HG02981 (cell line): ENCODE data around the gene TNIK.
A peak's percentile ranks its signal among the peaks of the same experiment; 100 is the strongest.

Experiments used
- ATAC-seq: cut with Tn5 transposase; IDR thresholded peaks from one replicate; pipeline ENCODE4 v1.9.1; 2021; ENCODE audit warnings: mild to moderate bottlenecking, moderate library complexity; ENCODE audit not compliant: unreplicated experiment

TNIK gene

GRCh38 chr3:171237009-171237385, 223.2 kb downstream of the TNIK start:
- ATAC-seq = no peak

DNA sequence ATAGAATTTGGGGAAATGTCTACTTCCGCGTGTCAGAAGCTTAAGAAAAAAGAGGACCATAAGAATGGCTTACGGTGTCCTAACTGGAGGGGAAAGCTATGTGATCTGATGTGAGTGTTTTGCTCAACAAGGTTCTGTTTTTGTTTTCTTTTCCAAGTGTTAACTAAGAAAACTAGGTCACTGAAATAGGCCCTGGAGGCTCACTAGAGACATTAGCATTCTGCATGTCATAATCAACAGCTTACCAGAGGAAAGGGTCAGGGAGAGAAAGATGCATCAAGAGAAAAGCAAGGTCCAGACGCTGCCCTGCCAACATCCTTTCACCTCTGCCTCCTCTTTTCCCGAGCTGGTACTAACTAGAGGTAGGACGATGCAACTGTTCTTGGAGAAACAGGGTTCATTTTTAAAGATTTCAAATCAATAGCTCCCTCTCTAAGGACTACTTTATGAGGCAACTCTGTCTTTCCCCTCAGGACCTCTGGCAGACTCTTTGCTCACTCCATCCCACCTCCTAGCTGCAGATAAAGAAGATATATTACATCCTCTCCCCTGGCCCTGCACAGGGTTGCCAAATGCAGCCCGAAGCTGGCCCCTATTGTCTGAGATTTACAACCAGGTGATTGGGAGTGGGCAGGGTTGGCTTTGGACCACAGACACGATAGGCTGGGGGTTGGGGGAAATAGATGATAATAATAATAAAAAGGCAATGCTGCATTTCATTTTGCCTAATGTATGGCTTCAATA, 223.8 kb downstream of the TNIK start:
- no peak for ATAC-seq

DNA sequence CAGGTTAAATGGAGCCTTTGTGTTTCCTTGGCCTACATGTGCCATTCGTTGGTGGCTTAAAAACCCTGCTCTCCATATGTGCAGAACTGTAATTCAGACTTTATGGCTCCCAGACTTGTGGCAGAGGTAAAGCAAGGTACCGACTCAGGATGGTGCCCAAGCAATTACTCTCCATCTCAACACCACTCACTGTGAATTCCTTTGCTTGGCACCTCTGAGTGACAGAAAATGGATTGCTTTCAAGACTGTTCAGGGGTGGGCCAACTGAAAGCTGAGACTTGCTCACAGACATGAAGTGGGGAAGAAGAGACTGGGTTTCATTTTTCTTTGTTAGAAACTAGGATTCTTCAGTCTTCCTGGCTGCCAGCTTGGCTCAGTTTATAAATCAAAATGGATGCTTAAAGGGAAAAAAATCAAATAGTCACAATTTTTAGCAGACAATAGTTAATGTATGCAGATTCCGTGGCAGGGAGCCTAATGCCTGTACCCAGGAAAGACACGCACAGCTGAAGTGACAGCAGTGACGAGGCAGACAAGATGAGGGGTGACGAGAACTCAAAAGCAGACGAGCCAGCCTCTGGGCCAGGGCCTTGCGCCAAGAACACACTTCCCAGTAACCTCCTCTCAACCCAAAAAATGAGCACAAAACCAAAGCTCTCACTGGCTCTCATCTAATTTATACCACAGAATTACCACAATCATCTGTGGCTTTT, 225.8 kb downstream of the TNIK start:
- ATAC-seq = no peak

- ATAC-seq = no peak
These were observed 228.8 kb downstream of the TNIK start for GRCh38 chr3:171231361-171231760.

GRCh38 chr3:171230865-171231264, 229.3 kb downstream of the TNIK start:
- ATAC-seq = no peak

GRCh38 chr3:171229173-171229572, 231.0 kb downstream of the TNIK start:
- ATAC-seq = no peak

- no peak for ATAC-seq
These were observed 232.0 kb downstream of the TNIK start for GRCh38 chr3:171228240-171228639.

- ATAC-seq = no peak
These were observed 232.4 kb downstream of the TNIK start for GRCh38 chr3:171227828-171228227.

- ATAC-seq = peak; percentile 52
These were observed 232.8 kb downstream of the TNIK start for GRCh38 chr3:171227359-171227758.

- ATAC-seq = no peak
These were observed 233.4 kb downstream of the TNIK start for GRCh38 chr3:171226794-171227193.

DNA sequence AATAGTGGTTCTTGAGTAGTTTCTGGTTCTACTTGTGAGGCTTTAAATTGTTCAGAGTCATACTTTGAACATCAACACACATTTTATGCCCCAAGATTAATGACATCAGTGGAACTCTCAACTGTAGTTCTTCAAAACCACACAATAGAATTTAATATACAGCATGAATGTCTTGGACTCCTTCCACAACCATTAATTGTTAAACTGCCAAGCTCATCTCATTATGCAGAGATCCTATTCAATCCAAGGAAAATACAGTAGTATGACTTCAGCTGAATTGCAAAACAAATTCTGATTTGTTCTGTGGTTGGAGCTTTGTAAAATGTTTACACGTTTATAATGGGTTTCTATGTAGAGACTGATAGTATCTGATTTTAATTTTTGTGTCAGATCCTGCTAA, 234.5 kb downstream of the TNIK start:
- no peak for ATAC-seq

DNA sequence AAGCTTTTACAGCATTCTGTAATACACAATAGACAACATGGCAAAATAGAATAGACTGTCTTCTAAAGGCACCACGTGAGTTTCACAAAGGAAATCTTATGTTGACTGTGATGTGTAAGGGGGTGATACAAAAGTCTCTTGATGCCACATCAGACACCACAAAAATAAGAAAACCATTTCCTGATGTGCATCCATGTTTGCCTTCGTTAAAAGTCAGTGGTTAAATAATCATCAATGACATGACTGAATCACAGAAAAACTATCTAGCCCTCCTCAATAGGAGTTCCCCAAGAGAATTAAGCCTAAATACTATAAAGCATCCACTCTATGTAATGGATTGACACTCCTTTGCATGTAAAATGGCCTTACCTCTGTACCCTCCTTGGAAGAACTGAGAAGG, 235.0 kb downstream of the TNIK start:
- no peak for ATAC-seq

GRCh38 chr3:171223396-171223795, 236.8 kb downstream of the TNIK start:
- ATAC-seq = no peak

DNA sequence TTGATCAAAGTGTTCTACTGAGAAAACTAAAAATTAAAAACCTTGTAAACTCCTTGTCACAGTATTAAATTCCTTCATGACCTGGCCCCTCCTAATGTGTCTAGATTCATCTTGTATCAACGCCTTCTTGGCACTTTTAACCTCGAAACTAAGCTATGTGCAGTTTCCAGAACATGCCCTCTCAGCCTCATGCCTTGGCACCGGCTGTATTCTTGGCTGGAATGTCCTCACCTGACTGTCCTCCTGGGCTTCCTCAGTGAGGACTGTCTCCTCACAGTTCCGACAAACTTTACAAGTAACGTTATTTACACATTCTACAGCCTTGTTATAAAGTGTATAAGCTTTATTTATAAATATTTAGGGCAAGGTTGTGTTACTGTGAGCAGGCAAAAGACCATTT, 237.2 kb downstream of the TNIK start:
- no peak for ATAC-seq

GRCh38 chr3:171221597-171221996, 238.6 kb downstream of the TNIK start:
- no peak for ATAC-seq

DNA sequence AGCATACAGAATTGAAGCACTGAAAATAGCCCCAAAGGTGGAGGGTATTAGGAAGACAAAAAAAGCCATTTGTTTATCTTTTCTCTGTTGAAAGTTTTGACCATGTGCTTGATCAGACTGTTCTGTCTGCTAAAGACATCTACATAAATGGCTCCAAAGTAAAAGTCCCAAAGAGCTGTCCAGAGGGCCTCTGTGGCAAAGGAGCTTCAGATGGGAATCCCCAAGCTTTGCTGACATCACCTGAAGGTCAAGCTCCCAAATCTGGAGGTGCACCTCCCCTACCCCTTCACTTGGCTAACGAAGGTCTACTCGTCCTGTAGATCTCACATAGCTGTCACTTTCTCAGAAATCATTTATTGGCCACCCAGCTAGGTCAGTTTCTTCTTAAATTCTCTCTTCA, 239.1 kb downstream of the TNIK start:
- no peak for ATAC-seq

DNA sequence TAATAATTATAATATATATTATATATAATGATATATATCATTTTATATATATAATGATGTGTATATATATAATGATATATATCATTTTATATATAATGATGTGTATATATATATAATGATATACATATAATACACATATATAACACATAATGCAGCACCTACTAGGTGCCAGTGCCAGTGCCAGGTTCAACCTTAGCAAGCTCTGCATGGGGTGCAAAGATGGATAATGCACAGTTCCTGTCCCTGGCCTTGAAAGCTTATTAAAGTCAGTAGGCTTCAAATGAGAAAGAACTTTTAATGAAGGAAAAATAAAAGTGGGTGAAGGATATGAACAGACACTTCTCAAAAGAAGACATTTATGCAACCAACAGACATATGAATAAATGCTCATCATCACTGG, 240.9 kb downstream of the TNIK start:
- ATAC-seq = no peak

GRCh38 chr3:171218069-171218468, 242.1 kb downstream of the TNIK start:
- no peak for ATAC-seq

DNA sequence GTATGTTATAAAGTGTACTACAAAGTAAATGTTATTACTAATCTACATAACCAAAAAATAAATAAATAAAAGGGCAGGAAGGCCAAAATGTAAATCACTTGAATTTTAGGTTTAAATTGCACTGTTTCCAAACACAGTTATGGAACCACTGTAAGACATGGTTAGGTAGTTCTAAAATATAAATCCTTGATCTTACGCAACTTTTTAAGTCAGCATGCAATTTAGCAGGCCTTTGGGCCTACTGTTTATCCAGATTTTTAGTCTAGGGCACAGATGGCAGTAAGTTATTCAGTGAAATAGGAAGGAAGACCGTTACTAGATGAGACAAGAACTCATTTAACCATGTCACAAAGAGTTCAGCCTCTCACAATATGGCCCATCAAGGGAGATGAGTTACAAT, 246.3 kb downstream of the TNIK start:
- ATAC-seq = no peak

GRCh38 chr3:171213178-171213577, 247.0 kb downstream of the TNIK start:
- no peak for ATAC-seq

- ATAC-seq = no peak
These were observed 247.6 kb downstream of the TNIK start for GRCh38 chr3:171212648-171213047.

- ATAC-seq = no peak
These were observed 253.9 kb downstream of the TNIK start for GRCh38 chr3:171206283-171206682.

DNA sequence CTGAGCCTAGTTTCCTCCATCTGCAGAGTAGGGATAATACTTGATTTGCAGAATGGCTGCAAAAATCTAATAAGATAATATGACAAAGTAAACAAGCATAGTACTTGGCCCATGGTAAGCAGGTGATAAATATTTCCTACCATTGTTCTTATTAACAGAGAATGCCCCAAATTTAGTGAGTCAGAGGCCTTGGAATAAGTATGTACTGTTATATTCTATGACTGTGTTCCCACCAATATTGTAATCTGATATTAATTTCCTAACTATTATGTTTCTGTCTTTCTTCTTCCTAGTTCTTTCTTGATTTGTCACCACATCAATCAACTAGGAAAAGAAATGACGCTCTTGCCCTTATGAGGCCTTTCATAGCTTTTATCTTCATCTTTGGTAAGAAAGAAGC, 255.3 kb downstream of the TNIK start:
- ATAC-seq = no peak
